ENCODE data around the gene ECI2. TPM values are rescaled to one million over a fixed set of nuclear protein-coding genes. Genes with fewer than 3 reads are reported as not detected.

Gene ECI2
- total and polyA plus RNA-seq, 3 donors from 2014 or later = 52.3 to 57.2 (median 53.3) TPM

GRCh38 chr6:4085332-4085700 lies 50.1 kb downstream of the ECI2 start:
- 88 to 97% methylated on average over 1 of the region's 1 CpG for WGBS, 2 donors
- Histone ChIP-seq H3K27me3 (no peaks in the 10 kb centered on the region), H3K4me1 (no peaks in the 10 kb centered on the region), H3K4me3 (no peak overlapping the region), H3K36me3 (ENCODE audit: low read depth, missing control alignments) (no peaks in the 10 kb centered on the region), H3K27ac (no peak overlapping the region), H3K9me3 (no peaks in the 10 kb centered on the region)
- TF ChIP-seq, protein P1, sequence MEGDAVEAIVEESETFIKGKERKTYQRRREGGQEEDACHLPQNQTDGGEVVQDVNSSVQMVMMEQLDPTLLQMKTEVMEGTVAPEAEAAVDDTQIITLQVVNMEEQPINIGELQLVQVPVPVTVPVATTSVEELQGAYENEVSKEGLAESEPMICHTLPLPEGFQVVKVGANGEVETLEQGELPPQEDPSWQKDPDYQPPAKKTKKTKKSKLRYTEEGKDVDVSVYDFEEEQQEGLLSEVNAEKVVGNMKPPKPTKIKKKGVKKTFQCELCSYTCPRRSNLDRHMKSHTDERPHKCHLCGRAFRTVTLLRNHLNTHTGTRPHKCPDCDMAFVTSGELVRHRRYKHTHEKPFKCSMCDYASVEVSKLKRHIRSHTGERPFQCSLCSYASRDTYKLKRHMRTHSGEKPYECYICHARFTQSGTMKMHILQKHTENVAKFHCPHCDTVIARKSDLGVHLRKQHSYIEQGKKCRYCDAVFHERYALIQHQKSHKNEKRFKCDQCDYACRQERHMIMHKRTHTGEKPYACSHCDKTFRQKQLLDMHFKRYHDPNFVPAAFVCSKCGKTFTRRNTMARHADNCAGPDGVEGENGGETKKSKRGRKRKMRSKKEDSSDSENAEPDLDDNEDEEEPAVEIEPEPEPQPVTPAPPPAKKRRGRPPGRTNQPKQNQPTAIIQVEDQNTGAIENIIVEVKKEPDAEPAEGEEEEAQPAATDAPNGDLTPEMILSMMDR (IDR thresholded peaks at IDR 0.05) = no peak
- DNase-seq = no peak
- intact Hi-C loops (cut with DNase I; ENCODE audit: low total_unique reads) = no loop called here

GRCh38 chr6:4084444-4085331 lies 50.7 kb downstream of the ECI2 start:
- intact Hi-C loops (cut with DNase I; ENCODE audit: low total_unique reads) = no loop called here
- TF ChIP-seq, protein P1 (IDR thresholded peaks at IDR 0.05) = no peak
- TF ChIP-seq POLR2A (IDR thresholded peaks at IDR 0.05) = no peak
- no peaks in the 10 kb centered on the region for H3K9me3 ChIP-seq
- DNase-seq = no peak
- H3K4me1 ChIP-seq = no peaks in the 10 kb centered on the region
- no peak overlapping the region for H3K27ac ChIP-seq
- WGBS, 2 donors = 91 to 92% methylated on average over 9 of the region's 9 CpGs
- no peaks in the 10 kb centered on the region for H3K36me3 ChIP-seq (ENCODE audit: low read depth, missing control alignments)
- no peak overlapping the region for H3K4me3 ChIP-seq
- no peaks in the 10 kb centered on the region for H3K27me3 ChIP-seq

GRCh38 chr6:4078691-4079471 lies 56.5 kb downstream of the ECI2 start, which contains the start of gene FAM217A:
Gene FAM217A, minus strand, starts transcription at chr6:4079137. Its CDS starts 1,723 bp downstream, at chr6:4077414.
- peak within 1 kb of the TSS; percentile 53 to 56 for H3K4me3 ChIP-seq
- H3K36me3 ChIP-seq (ENCODE audit: low read depth, missing control alignments) = no peaks in the 10 kb centered on the region
- H3K27ac ChIP-seq = peak within 1 kb of the TSS; percentile 65 to 73
- no peaks in the 10 kb centered on the region for H3K4me1 ChIP-seq
- peak; percentile 18 for DNase-seq
- no peaks in the 10 kb centered on the region for H3K27me3 ChIP-seq
- no peaks in the 10 kb centered on the region for H3K9me3 ChIP-seq
- 23 to 49% methylated on average over 13 to 31 of the region's 91 CpGs for WGBS, 2 donors
- TF ChIP-seq, protein P1 (IDR thresholded peaks at IDR 0.05) = no peak
- TF ChIP-seq POLR2A (IDR thresholded peaks at IDR 0.05) = no peak
- intact Hi-C loops (cut with DNase I; ENCODE audit: low total_unique reads) = no loop called here

- no peak for DNase-seq
- 82% methylated on average over 6 of the region's 6 CpGs for WGBS, 2 donors
- no peak overlapping the region for H3K4me3 ChIP-seq
- H3K9me3 ChIP-seq = no peaks in the 10 kb centered on the region
- no peak for TF ChIP-seq POLR2A (IDR thresholded peaks at IDR 0.05)
- TF ChIP-seq, protein P1 (IDR thresholded peaks at IDR 0.05) = no peak
- intact Hi-C loops (cut with DNase I; ENCODE audit: low total_unique reads) = no loop called here
- no peaks in the 10 kb centered on the region for H3K27me3 ChIP-seq
- no peaks in the 10 kb centered on the region for H3K4me1 ChIP-seq
- no peak overlapping the region for H3K27ac ChIP-seq
- no peaks in the 10 kb centered on the region for H3K36me3 ChIP-seq (ENCODE audit: low read depth, missing control alignments)
Measured at GRCh38 chr6:4074478-4075235, 60.7 kb downstream of the ECI2 start.
